Measurements from ENCODE around the gene VDR. TPM values are rescaled to one million over a fixed set of nuclear protein-coding genes. Genes with fewer than 3 reads are reported as not detected.

Gene VDR
- total RNA-seq, 1 donor, result 8.2 TPM

- DNase-seq (ENCODE audit: low read depth), result no peak
- TF ChIP-seq, protein P1, sequence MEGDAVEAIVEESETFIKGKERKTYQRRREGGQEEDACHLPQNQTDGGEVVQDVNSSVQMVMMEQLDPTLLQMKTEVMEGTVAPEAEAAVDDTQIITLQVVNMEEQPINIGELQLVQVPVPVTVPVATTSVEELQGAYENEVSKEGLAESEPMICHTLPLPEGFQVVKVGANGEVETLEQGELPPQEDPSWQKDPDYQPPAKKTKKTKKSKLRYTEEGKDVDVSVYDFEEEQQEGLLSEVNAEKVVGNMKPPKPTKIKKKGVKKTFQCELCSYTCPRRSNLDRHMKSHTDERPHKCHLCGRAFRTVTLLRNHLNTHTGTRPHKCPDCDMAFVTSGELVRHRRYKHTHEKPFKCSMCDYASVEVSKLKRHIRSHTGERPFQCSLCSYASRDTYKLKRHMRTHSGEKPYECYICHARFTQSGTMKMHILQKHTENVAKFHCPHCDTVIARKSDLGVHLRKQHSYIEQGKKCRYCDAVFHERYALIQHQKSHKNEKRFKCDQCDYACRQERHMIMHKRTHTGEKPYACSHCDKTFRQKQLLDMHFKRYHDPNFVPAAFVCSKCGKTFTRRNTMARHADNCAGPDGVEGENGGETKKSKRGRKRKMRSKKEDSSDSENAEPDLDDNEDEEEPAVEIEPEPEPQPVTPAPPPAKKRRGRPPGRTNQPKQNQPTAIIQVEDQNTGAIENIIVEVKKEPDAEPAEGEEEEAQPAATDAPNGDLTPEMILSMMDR (IDR thresholded peaks at IDR 0.05; ENCODE audit: insufficient read depth, low read depth, low read length), result no peak
- no peak overlapping the region for H3K4me3 ChIP-seq (ENCODE audit: low read depth, low read length)
Measured at GRCh38 chr12:47860279-47860841, 44.4 kb downstream of the VDR start.

- H3K4me3 ChIP-seq (ENCODE audit: low read depth, low read length), result no peak overlapping the region
- TF ChIP-seq, protein P1 (IDR thresholded peaks at IDR 0.05; ENCODE audit: insufficient read depth, low read depth, low read length), result no peak
- DNase-seq (ENCODE audit: low read depth), result no peak
Measured at GRCh38 chr12:47858511-47859266, 46.1 kb downstream of the VDR start.

DNA sequence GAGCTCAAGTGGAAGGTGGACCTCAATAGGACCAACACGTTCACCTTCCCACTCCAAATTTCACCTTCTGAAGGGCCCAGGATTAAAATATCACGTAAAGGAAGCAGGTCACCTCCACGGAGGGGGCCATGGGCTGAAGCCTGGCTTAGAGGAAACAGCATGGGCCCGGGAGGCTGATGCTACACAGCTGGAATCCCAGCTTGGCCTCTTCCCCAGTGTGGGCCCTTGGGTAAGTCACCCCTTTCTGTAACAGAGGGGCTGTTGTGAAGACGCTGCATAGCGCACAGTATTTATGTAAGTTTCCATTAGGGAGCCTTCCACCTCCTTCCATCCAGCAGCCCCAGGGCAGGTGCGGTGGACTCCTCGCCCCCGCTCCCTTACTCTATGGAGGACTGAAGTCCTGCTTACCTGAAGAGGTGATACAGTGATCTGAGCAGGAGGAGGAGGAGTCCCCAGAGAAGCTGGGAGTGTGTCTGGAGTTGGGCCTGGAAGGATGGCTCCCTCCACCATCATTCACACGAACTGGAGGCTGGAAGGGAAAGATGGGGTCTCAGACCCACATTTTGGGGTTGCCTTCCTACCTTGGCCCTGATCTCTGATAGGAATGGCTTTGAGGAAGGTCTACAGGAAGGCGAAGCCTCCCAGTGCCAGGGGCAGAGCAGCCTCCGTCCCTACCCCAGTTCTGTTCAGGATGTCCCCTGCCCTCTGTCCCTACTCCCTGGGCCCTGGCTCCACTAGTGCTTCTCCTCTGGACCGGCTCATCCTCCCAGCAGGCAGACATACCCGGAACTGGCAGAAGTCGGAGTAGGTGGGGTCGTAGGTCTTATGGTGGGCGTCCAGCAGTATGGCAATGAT, 47.8 kb downstream of the VDR start:
- no peak overlapping the region for H3K4me3 ChIP-seq (ENCODE audit: low read depth, low read length)
- no peak for DNase-seq (ENCODE audit: low read depth)
- TF ChIP-seq, protein P1 (IDR thresholded peaks at IDR 0.05; ENCODE audit: insufficient read depth, low read depth, low read length), result no peak

DNA sequence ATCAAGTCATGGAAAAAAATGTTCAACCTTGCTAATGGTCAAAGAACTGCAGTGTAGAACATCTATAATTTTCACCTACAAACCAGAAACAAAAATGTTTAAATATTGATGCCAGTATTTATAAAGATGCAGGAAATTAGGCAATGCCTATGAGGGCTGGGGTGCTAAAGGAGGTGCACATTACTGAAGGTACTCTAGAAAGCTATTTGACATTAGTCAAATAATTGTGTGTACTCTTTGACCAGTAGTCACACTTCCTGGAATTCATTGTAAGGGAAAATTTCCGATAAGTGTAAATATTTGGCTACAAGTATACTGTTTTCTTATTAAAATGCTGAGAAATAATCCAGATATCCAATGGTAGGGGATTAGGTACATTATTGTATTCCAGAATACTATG, 48.7 kb downstream of the VDR start:
- no peak for DNase-seq (ENCODE audit: low read depth)
- TF ChIP-seq, protein P1 (IDR thresholded peaks at IDR 0.05; ENCODE audit: insufficient read depth, low read depth, low read length), result no peak
- H3K4me3 ChIP-seq (ENCODE audit: low read depth, low read length), result no peak overlapping the region

DNA sequence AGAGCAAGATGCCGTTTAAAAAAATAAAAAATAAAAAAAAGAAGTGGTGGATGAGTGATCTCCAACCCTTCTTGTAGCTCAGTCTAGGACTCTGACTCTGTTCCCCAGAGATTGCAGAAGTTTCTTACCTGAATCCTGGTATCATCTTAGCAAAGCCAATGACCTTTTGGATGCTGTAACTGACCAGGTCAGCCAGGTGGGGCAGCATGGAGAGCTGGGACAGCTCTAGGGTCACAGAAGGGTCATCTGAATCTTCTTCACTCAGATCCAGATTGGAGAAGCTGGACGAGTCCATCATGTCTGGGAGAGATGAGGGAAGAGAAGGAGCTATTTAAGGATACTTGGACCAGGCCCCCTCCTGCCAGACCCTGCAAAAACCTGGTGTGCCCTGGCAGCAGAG, 49.3 kb downstream of the VDR start:
- DNase-seq (ENCODE audit: low read depth), result no peak
- TF ChIP-seq, protein P1 (IDR thresholded peaks at IDR 0.05; ENCODE audit: insufficient read depth, low read depth, low read length), result no peak
- H3K4me3 ChIP-seq (ENCODE audit: low read depth, low read length), result no peak overlapping the region

GRCh38 chr12:47854531-47854930, 50.3 kb downstream of the VDR start:
- TF ChIP-seq, protein P1 (IDR thresholded peaks at IDR 0.05; ENCODE audit: insufficient read depth, low read depth, low read length), result no peak
- no peak overlapping the region for H3K4me3 ChIP-seq (ENCODE audit: low read depth, low read length)

More at GRCh38 chr12:47854531-47854930, 50.3 kb downstream of the VDR start:
- no peak for DNase-seq (ENCODE audit: low read depth)

Data from fibroblast of villous mesenchyme (primary cell).